Psoas muscle (tissue), 8 donors: ENCODE measurements around the gene FAM53B. TPM values are rescaled to one million over a fixed set of nuclear protein-coding genes. Genes with fewer than 3 reads are reported as not detected.
A peak's percentile ranks its signal among the peaks of the same experiment; 100 is the strongest.
"Not testable (repeated sequence)": the region's sequence is repeated elsewhere in the genome, so short reads cannot be mapped to it uniquely, and the experiment has no call there.

Source experiments
- ATAC-seq, 4 donors: fragments of 200-7000 bp; cut with Tn5 transposase; one replicate each; pipeline ENCODE4 v1.9.1; 2020; ENCODE audit warnings: moderate library complexity in 3 of 4, mild to moderate bottlenecking in 2 of 4
- DNase-seq, 2 donors: peaks; one replicate each; pipeline ENCODE4 v3.0.0-alpha.2; 2020
- H3K27ac ChIP-seq: fragments of 200-600 bp; one replicate; pipeline ENCODE4 v1.8.0; 2022
- H3K27me3 ChIP-seq, 3 donors: fragments of 200-600 bp in 1 of 3; one replicate each; pipeline versions ENCODE4 v1.6.1 to v1.8.0; 2013 to 2022; ENCODE audit warnings: low read length in 2 of 3, mild to moderate bottlenecking in 2 of 3, moderate library complexity in 1 of 3; ENCODE audit not compliant: insufficient read depth in 3 of 3
- H3K36me3 ChIP-seq, 2 donors: fragments of 200-600 bp in 1 of 2; one replicate each; pipeline versions ENCODE4 v1.6.1 to v1.8.0; 2013 to 2022; ENCODE audit warnings: low read depth in 1 of 2, mild to moderate bottlenecking in 1 of 2, moderate library complexity in 1 of 2; ENCODE audit not compliant: insufficient read depth in 1 of 2
- H3K4me1 ChIP-seq: fragments of 200-600 bp; one replicate; pipeline ENCODE4 v1.8.0; 2022
- H3K4me3 ChIP-seq: fragments of 200-600 bp; one replicate; pipeline ENCODE4 v1.8.0; 2022; ENCODE audit warnings: mild to moderate bottlenecking
- H3K9me3 ChIP-seq: fragments of 200-600 bp; one replicate; pipeline ENCODE4 v1.8.0; 2022
- WGBS, 3 donors: extraction: QIAGEN DNeasy Blood & Tissue Kit; methylation state at CpG; one replicate each; pipeline versions ENCODE4 v1.1.6 to v1.1.7; 2013; 5-methylcytosine and 5-hydroxymethylcytosine counted together
- intact Hi-C, 2 donors: fragments of 100-400 bp; cut with DNase I; formaldehyde crosslinking; loops; one replicate each; pipeline versions ENCODE4 v1.11.0 to v1.14.2; 2022
- polyA plus RNA-seq, 3 donors: library from polyadenylated mRNA; stranded (reverse); fragments of 200-250 nt; gene quantifications; one replicate each; pipeline ENCODE4 v1.2.3, GENCODE V29; 2013
- total RNA-seq, 4 donors: library from RNA; stranded (reverse); fragmentation: NEBNext Ultra II Directional in 2 of 4; extraction: Animal tissue kit (Norgen Biotek cat#: 25700) in 2 of 4; gene quantifications; one replicate each; pipeline versions ENCODE4 v1.2.1 to v1.2.4, GENCODE V29; 2021 to 2023
- TF ChIP-seq, protein P1 (sequence below): fragments of 200-600 bp; IDR thresholded peaks from one replicate; pipeline ENCODE4 v1.8.0; 2022; ENCODE audit warnings: antibody characterized with exemption
- donor health status: healthy with polysubstance abuse.
- donor health status: DM: no; HTN: no; CAD: no; lungs with moderate emphysema.
- donor health status: Bipolar disorder and iron deficiency.
- donor health status: healthy.
- donor health status: DM: yes; HTN: yes; CAD: no.
- donor health status: DM: no; HTN: no; CAD: no.
- donor health status: DM: no; HTN: no; CAD: no.
- donor health status: DM: yes; HTN: yes; CAD: no.

Gene FAM53B
- total and polyA plus RNA-seq, 7 donors: 31.0 to 178 (median 49.5) TPM

DNA sequence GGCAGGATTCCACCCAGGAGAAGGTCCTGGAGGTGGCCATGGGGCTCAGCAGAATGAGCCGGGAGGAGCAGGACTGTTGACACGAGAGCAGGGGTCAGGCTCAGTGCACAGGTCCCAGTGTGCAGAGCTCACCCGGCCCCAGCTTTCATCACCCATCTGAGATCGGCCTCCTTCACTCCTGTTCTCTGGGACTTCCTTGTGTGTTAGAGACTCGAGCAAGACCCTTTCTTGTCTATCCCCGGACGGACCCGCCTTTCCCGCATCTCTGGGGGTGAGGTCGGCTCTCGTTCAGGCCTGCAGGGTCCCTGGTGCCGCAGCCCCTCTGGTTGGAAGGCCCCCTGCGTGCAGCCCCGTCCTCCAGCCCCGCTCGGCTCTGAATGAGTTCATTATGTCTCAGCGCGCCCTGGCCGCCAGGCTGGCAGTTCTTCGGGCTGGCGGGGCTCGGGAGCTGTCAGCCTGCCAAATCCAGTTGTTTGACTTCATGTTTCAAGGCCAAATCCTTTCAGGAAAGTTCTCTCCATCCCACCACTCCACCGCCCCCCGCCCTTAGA, 154.6 kb downstream of the FAM53B start:
- TF ChIP-seq, protein P1, sequence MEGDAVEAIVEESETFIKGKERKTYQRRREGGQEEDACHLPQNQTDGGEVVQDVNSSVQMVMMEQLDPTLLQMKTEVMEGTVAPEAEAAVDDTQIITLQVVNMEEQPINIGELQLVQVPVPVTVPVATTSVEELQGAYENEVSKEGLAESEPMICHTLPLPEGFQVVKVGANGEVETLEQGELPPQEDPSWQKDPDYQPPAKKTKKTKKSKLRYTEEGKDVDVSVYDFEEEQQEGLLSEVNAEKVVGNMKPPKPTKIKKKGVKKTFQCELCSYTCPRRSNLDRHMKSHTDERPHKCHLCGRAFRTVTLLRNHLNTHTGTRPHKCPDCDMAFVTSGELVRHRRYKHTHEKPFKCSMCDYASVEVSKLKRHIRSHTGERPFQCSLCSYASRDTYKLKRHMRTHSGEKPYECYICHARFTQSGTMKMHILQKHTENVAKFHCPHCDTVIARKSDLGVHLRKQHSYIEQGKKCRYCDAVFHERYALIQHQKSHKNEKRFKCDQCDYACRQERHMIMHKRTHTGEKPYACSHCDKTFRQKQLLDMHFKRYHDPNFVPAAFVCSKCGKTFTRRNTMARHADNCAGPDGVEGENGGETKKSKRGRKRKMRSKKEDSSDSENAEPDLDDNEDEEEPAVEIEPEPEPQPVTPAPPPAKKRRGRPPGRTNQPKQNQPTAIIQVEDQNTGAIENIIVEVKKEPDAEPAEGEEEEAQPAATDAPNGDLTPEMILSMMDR: no peak
- Histone ChIP-seq H3K27ac (peak overlapping the region; percentile 74), H3K9me3 (no peaks in the 10 kb centered on the region), H3K4me3 (no peak overlapping the region), H3K27me3 (no peaks in the 10 kb centered on the region), H3K4me1 (peaks cover 19% of the 10 kb centered on the region), H3K36me3 (no peaks in the 10 kb centered on the region)
- intact Hi-C loops: no loop called here
- 60 to 83% (median 65%) methylated on average over 24 of the region's 24 CpGs for WGBS, 3 donors
- ATAC-seq (peak in 1 of 4 donors; percentile 12), DNase-seq (peak; percentile 10 to 50)

DNA sequence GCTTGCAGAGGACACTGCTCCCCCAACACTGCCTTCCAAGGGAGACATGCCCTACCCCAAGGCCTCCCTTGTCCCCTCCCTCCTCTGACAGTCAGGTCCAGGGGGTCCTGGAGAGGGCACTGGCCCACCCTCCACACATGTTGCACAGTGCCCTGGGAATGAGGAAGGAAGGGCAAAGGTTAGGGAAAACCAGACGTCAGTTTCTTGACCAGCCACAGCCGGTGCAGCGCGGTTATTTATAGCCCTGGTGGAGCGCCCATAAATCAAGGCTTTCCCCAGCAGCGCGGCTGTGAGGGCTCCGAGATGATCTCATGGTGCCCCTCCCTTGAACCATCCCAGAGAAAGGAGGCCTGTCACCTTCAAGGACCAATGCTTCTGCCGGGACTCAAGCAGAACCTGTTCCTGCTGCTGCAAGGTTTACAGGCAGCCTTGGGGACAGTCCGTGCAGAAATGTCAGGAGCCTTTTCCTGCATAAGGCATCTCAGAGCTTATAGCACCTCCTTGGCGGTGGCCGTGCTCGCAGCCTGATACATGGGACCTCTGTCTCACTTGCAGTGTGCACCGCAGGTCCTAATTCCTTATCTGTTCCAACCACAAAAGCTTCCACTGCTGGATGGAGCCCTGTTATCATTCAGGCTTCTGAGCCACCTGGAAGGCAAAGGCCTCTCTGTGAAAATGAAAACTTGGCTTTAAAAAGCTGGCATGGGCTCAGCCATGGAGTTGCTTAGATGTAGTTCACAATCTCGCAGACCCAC, 155.3 kb downstream of the FAM53B start:
- no peak overlapping the region for H3K4me3 ChIP-seq
- intact Hi-C loops: no loop called here
- no peaks in the 10 kb centered on the region for H3K36me3 ChIP-seq
- peak overlapping the region; percentile 74 for H3K27ac ChIP-seq
- 22 to 25% (median 24%) methylated on average over 15 of the region's 15 CpGs for WGBS, 3 donors
- peaks cover 19% of the 10 kb centered on the region for H3K4me1 ChIP-seq
- no peaks in the 10 kb centered on the region for H3K9me3 ChIP-seq
- DNase-seq (peak; percentile 73 to 90), ATAC-seq (peak; percentile 97 to 99 (median 98))
- TF ChIP-seq, protein P1: no peak
- no peaks in the 10 kb centered on the region for H3K27me3 ChIP-seq

DNA sequence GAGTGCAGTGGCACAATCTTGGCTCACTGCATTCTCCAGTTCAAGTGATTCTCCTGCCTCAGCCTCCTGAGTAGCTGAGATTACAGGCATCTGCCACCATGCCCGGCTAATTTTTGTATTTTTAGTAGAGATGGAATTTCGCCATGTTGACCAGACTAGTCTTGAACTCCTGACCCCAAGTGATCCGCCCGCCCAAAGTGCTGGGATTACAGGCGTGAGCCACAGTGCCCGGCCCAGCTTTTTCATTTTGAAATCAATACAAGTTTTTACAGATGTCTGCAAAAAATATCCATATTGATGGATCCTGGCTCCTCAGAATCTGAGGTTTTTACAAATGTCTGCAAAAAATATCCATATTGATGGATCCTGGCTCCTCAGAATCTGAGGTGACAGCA, 155.8 kb downstream of the FAM53B start:
- DNase-seq: peak; percentile 2 to 39
- ATAC-seq, H3K27me3 ChIP-seq, intact Hi-C loops, H3K9me3 ChIP-seq, H3K36me3 ChIP-seq, H3K4me3 ChIP-seq: not testable (repeated sequence)
- WGBS, 3 donors: 77 to 87% (median 77%) methylated on average over 6 of the region's 6 CpGs
- H3K4me1 ChIP-seq: peaks cover 19% of the 10 kb centered on the region
- H3K27ac ChIP-seq: peak overlapping the region; percentile 64

DNA sequence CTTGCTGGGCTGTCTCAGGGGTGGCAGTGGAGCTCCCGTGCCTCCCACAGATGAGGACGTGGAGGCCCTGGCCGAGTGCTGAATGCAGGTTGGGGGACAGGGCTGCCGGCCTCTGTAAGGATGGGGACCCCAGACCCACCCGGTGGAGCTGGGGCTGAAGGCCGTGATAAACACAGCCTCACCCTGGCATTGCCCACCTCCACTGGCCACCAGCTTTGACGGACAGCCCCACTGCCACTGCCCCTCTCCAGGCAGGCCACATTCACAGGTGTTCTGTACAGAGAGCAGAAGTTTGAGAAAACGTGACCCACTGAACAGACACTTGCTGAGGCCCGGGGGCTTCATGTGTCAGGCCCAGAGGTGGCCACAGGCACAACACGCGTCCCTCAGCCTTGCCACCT, 156.4 kb downstream of the FAM53B start:
- no peaks in the 10 kb centered on the region for H3K9me3 ChIP-seq
- H3K27me3 ChIP-seq: no peaks in the 10 kb centered on the region
- 93 to 94% (median 93%) methylated on average over 11 of the region's 11 CpGs for WGBS, 3 donors
- ATAC-seq: no peak
- no peak overlapping the region for H3K4me3 ChIP-seq
- peaks cover 19% of the 10 kb centered on the region for H3K4me1 ChIP-seq
- H3K36me3 ChIP-seq: no peaks in the 10 kb centered on the region
- H3K27ac ChIP-seq: no peak overlapping the region
- peak; percentile 7 to 46 for DNase-seq
- intact Hi-C loops: no loop called here
- TF ChIP-seq, protein P1: no peak

DNA sequence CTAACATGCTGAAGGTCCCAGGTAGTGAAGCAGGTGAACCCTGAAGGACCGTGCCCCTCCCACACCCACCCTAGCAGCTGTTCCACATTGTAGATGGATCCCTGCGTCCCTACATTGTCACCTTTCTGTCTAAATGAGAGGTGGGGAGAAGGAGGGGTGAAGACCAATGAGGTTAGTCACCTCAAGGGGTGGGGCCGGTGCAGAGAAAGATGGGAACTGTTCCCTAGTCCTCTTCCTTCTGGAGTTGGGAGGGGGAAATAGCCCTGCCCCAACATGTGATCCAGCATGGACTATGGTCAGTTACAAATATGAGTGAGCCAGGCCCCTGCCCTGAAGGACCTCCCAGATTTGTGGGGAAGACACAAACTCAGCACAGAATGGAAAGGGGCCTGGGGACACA, 158.0 kb downstream of the FAM53B start:
- H3K4me1 ChIP-seq: peaks cover 19% of the 10 kb centered on the region
- no peak for DNase-seq
- no peak overlapping the region for H3K27ac ChIP-seq
- no peak for ATAC-seq
- WGBS, 3 donors: 87 to 96% (median 94%) methylated on average over 3 of the region's 3 CpGs
- intact Hi-C loops: no loop called here
- no peaks in the 10 kb centered on the region for H3K27me3 ChIP-seq
- H3K4me3 ChIP-seq: no peak overlapping the region
- no peaks in the 10 kb centered on the region for H3K36me3 ChIP-seq
- H3K9me3 ChIP-seq: no peaks in the 10 kb centered on the region
- TF ChIP-seq, protein P1: no peak
